Activated naive CD8-positive, alpha-beta T cell treated with anti-CD3 and anti-CD28 coated beads, Interleukin-2, amount 50 U/mL, for 16 hours (primary cell): ENCODE results near the gene FOLR2.

ENCODE experiments used
- DNase-seq: peaks from one replicate; pipeline ENCODE4 v3.0.0-alpha.2; 2020; ENCODE audit warnings: low read depth, low spot score

Gene FOLR2

DNA sequence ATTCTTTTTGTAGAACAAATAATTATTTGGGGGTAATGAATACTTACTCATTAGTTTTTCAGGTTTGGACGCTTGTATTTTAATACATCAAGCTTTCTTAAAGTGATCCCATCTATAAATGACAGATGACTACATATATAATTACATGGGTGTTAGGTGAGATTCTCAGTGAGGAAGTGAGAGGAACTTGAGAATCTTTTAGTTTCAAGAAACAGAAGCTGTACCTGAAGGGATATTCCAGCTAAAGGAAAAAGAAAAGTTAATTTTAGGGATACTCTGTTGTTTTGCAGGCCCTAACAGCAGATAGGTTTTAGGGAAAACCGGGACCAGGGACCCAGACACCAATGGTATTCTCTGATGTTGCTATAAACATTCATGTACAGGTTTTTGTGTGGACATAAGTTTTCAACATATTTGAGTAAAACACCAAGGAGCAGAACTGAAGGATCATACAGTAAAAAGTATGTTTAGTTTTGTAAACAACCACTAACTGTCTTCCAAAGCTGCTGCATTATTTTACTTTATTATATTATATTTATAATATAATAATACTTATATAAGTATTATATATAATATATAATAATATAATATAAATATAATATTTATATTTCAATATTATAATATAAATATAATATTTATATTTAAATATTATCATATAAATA lies 51.5 kb downstream of the FOLR2 start:
- no peak for DNase-seq
